Measurements from ENCODE around the gene ADGRB3. TPM values are rescaled to one million over a fixed set of nuclear protein-coding genes. Genes with fewer than 3 reads are reported as not detected.

Gene ADGRB3
- total and polyA plus RNA-seq, 2 donors (not counting 1 experiment from before 2014, with no cell fraction given), result not detected

GRCh38 chr6:68757821-68758220 is 122.7 kb downstream of the ADGRB3 start:
- TF ChIP-seq CTCF (IDR thresholded peaks at IDR 0.05) (no peak), EZH2 (IDR thresholded peaks at IDR 0.05; ENCODE audit: borderline replicate concordance, insufficient read depth, low read depth, low read length, poor library complexity, severe bottlenecking) (no peak)

GRCh38 chr6:68758559-68758958 is 123.5 kb downstream of the ADGRB3 start:
- Histone ChIP-seq H3K4me3 (ENCODE audit: control extremely low read depth in 1 of 5, extremely low read depth in 1 of 5, insufficient read depth in 1 of 5, low read depth in 2 of 5, low read length in 4 of 5) (no peak overlapping the region), H3K9ac (ENCODE audit: low read length) (no peak overlapping the region), H3K9me3 (ENCODE audit: control extremely low read depth in 1 of 3, control insufficient read depth in 2 of 3, insufficient read depth in 1 of 3, low read length in 2 of 3) (no peaks in the 10 kb centered on the region), H3K79me2 (ENCODE audit: control insufficient read depth, insufficient read depth, low read length) (no peaks in the 10 kb centered on the region), H4K20me1 (ENCODE audit: control insufficient read depth, insufficient read depth, low read length, poor library complexity, severe bottlenecking) (no peaks in the 10 kb centered on the region), H3K27me3 (replicated peaks in 1 of 4; ENCODE audit: control extremely low read depth in 1 of 4, control insufficient read depth in 3 of 4, insufficient read depth in 4 of 4, low read length in 3 of 4) (no peaks in the 10 kb centered on the region), H3K4me2 (replicated peaks; ENCODE audit: low read depth, low read length, poor library complexity, severe bottlenecking) (no peak overlapping the region), H3K27ac (ENCODE audit: low read length in 2 of 2) (no peak overlapping the region), H3K36me3 (replicated peaks in 1 of 2; ENCODE audit: control extremely low read depth in 1 of 2, control insufficient read depth in 1 of 2, extremely low read depth in 1 of 2, insufficient read depth in 2 of 2, low read length in 1 of 2) (no peaks in the 10 kb centered on the region), H3K4me1 (ENCODE audit: control insufficient read depth in 2 of 2, insufficient read depth in 2 of 2, low read length in 2 of 2) (no peaks in the 10 kb centered on the region), H2AFZ (ENCODE audit: insufficient read depth, low read depth, low read length, poor library complexity, severe bottlenecking) (no peak overlapping the region)
- TF ChIP-seq EZH2 (IDR thresholded peaks at IDR 0.05; ENCODE audit: borderline replicate concordance, insufficient read depth, low read depth, low read length, poor library complexity, severe bottlenecking), result no peak
- TF ChIP-seq CTCF (IDR thresholded peaks at IDR 0.05), result no peak
- H3K27me3 Mint-ChIP-seq, result no peaks in the 10 kb centered on the region
- ATAC-seq (ENCODE audit: low read depth), result no peak
- H3K9me3 Mint-ChIP-seq (ENCODE audit: insufficient read depth), result no peaks in the 10 kb centered on the region
- no peaks in the 10 kb centered on the region for H3K4me1 Mint-ChIP-seq
- no peak overlapping the region for H3K27ac Mint-ChIP-seq
- intact Hi-C loops (cut with micrococcal nuclease), result no loop called here
- POLR2A ChIA-PET, result no interaction called here
- H3K4me3 Mint-ChIP-seq, result no peak overlapping the region
- no peak for DNase-seq
- CTCF ChIA-PET, result no interaction called here

More at GRCh38 chr6:68757821-68758220, 122.7 kb downstream of the ADGRB3 start:
- Histone ChIP-seq H3K9ac (ENCODE audit: low read length) (no peak overlapping the region), H3K4me1 (ENCODE audit: control insufficient read depth in 2 of 2, insufficient read depth in 2 of 2, low read length in 2 of 2) (no peaks in the 10 kb centered on the region), H3K9me3 (ENCODE audit: control extremely low read depth in 1 of 3, control insufficient read depth in 2 of 3, insufficient read depth in 1 of 3, low read length in 2 of 3) (no peaks in the 10 kb centered on the region), H3K79me2 (ENCODE audit: control insufficient read depth, insufficient read depth, low read length) (no peaks in the 10 kb centered on the region), H2AFZ (ENCODE audit: insufficient read depth, low read depth, low read length, poor library complexity, severe bottlenecking) (no peak overlapping the region), H3K36me3 (replicated peaks in 1 of 2; ENCODE audit: control extremely low read depth in 1 of 2, control insufficient read depth in 1 of 2, extremely low read depth in 1 of 2, insufficient read depth in 2 of 2, low read length in 1 of 2) (no peaks in the 10 kb centered on the region), H3K27me3 (replicated peaks in 1 of 4; ENCODE audit: control extremely low read depth in 1 of 4, control insufficient read depth in 3 of 4, insufficient read depth in 4 of 4, low read length in 3 of 4) (no peaks in the 10 kb centered on the region), H3K27ac (ENCODE audit: low read length in 2 of 2) (no peak overlapping the region), H4K20me1 (ENCODE audit: control insufficient read depth, insufficient read depth, low read length, poor library complexity, severe bottlenecking) (no peaks in the 10 kb centered on the region), H3K4me2 (replicated peaks; ENCODE audit: low read depth, low read length, poor library complexity, severe bottlenecking) (no peak overlapping the region), H3K4me3 (ENCODE audit: control extremely low read depth in 1 of 5, extremely low read depth in 1 of 5, insufficient read depth in 1 of 5, low read depth in 2 of 5, low read length in 4 of 5) (no peak overlapping the region)
- ChIA-PET POLR2A (no interaction called here), CTCF (no interaction called here)
- ATAC-seq (ENCODE audit: low read depth), result no peak
- Mint-ChIP-seq H3K4me1 (no peaks in the 10 kb centered on the region), H3K27ac (no peak overlapping the region), H3K27me3 (no peaks in the 10 kb centered on the region), H3K4me3 (no peak overlapping the region), H3K9me3 (ENCODE audit: insufficient read depth) (no peaks in the 10 kb centered on the region)
- intact Hi-C loops (cut with micrococcal nuclease), result no loop called here
- WGBS (ENCODE audit: insufficient coverage), result no CpG with 5 or more reads among the region's 1 CpG
- DNase-seq, result no peak
